Kidney (tissue), 14 donors: ENCODE results near the gene GPHA2. TPM values are rescaled to one million over a fixed set of nuclear protein-coding genes. Genes with fewer than 3 reads are reported as not detected.

ENCODE experiments used
- DNase-seq, 5 donors: peaks; one replicate each; pipeline ENCODE4 v3.0.0-alpha.2; 2013 to 2020
- FAIRE-seq: peaks from 2 replicates; lab custom pipeline; 2012; peaks lifted over from hg19 to GRCh38; lab: Jason Lieb, UNC
- H3K27ac ChIP-seq, 2 donors: one replicate each; pipeline ENCODE4 v1.7.0; 2013; ENCODE audit warnings: low read depth in 2 of 2, low read length in 2 of 2, inconsistent platforms in 1 of 2
- H3K27me3 ChIP-seq: one replicate; pipeline ENCODE4 v1.7.1; 2013; ENCODE audit warnings: low read length, inconsistent platforms; ENCODE audit not compliant: control insufficient read depth, insufficient read depth
- H3K36me3 ChIP-seq, 3 donors: one replicate each; pipeline versions ENCODE4 v1.7.0 to v1.7.1; 2013; ENCODE audit warnings: low read length in 3 of 3, control low read depth in 1 of 3, inconsistent platforms in 1 of 3; ENCODE audit not compliant: insufficient read depth in 3 of 3, control insufficient read depth in 2 of 3
- H3K4me1 ChIP-seq, 3 donors: one replicate each; pipeline versions ENCODE4 v1.7.0 to v1.7.1; 2013; ENCODE audit warnings: low read length in 3 of 3, inconsistent platforms in 1 of 3, low read depth in 1 of 3; ENCODE audit not compliant: control insufficient read depth in 2 of 3, insufficient read depth in 2 of 3
- H3K4me3 ChIP-seq, 3 donors: one replicate each; pipeline versions ENCODE4 v1.7.0 to v1.8.1; 2013; ENCODE audit warnings: low read length in 3 of 3, control low read depth in 1 of 3, inconsistent platforms in 1 of 3
- H3K9ac ChIP-seq, 3 donors: one replicate each; pipeline versions ENCODE4 v1.7.0 to v1.7.1; 2013; ENCODE audit warnings: low read length in 3 of 3, control low read depth in 1 of 3, inconsistent platforms in 1 of 3
- H3K9me3 ChIP-seq, 3 donors: one replicate each; pipeline versions ENCODE4 v1.7.0 to v1.7.1; 2013; ENCODE audit warnings: low read length in 3 of 3, control low read depth in 1 of 3, inconsistent platforms in 1 of 3; ENCODE audit not compliant: control insufficient read depth in 2 of 3, insufficient read depth in 1 of 3
- intact Hi-C: fragments of 100-400 bp; cut with DNase I; formaldehyde crosslinking; loops from one replicate; pipeline ENCODE4 v1.11.1; 2022
- polyA plus RNA-seq: library from polyadenylated mRNA; stranded (reverse); fragments of 350-450 nt; fragmentation: Illumina TruSeq; extraction: RNeasy Lipid Tissue Mini Kit (QIAGEN cat#74804); gene quantifications from one replicate; pipeline ENCODE4 v1.2.3, GENCODE V29; 2014; ENCODE audit warnings: low read depth, low replicate concordance; ENCODE audit not compliant: insufficient read depth
- total RNA-seq: library from RNA; stranded (reverse); fragmentation: NEBNext Ultra II Directional; extraction: Animal tissue kit (Norgen Biotek cat#: 25700); gene quantifications from one replicate; pipeline ENCODE4 v1.2.1, GENCODE V29; 2021
- TF ChIP-seq, protein P1 (sequence below): IDR thresholded peaks from 3 replicates; pipeline ENCODE4 v1.5.1; 2012; ENCODE audit warnings: mild to moderate bottlenecking, moderate library complexity, borderline replicate concordance; ENCODE audit not compliant: insufficient read depth; ENCODE audit errors: extremely low read depth
- donor health status: control.
- donor health status: control.
- donor health status: control.
- donor health status: control.
- donor health status: control.
- donor health status: DM: yes; HTN: yes; CAD: no.
- donor health status: Normal renal cell carcinoma (clear cell type).

The GPHA2 gene
- total and polyA plus RNA-seq, 2 donors from 2014 or later, result 0.99 TPM; not detected in 1

- H3K9me3 ChIP-seq, result no peaks in the 10 kb centered on the region
- intact Hi-C loops, result no loop called here
- FAIRE-seq (no peak), DNase-seq (no peak)
- H3K4me3 ChIP-seq, result no peak overlapping the region
- TF ChIP-seq, protein P1, sequence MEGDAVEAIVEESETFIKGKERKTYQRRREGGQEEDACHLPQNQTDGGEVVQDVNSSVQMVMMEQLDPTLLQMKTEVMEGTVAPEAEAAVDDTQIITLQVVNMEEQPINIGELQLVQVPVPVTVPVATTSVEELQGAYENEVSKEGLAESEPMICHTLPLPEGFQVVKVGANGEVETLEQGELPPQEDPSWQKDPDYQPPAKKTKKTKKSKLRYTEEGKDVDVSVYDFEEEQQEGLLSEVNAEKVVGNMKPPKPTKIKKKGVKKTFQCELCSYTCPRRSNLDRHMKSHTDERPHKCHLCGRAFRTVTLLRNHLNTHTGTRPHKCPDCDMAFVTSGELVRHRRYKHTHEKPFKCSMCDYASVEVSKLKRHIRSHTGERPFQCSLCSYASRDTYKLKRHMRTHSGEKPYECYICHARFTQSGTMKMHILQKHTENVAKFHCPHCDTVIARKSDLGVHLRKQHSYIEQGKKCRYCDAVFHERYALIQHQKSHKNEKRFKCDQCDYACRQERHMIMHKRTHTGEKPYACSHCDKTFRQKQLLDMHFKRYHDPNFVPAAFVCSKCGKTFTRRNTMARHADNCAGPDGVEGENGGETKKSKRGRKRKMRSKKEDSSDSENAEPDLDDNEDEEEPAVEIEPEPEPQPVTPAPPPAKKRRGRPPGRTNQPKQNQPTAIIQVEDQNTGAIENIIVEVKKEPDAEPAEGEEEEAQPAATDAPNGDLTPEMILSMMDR, result no peak
- no peak overlapping the region for H3K27ac ChIP-seq
- peaks cover 0 to 6% (median 4%) of the 10 kb centered on the region in 3 donors for H3K4me1 ChIP-seq
- H3K9ac ChIP-seq, result no peak overlapping the region
- H3K36me3 ChIP-seq, result no peaks in the 10 kb centered on the region
- no peaks in the 10 kb centered on the region for H3K27me3 ChIP-seq
These were observed 38.4 kb upstream of the GPHA2 start for GRCh38 chr11:64974124-64974523.

DNA sequence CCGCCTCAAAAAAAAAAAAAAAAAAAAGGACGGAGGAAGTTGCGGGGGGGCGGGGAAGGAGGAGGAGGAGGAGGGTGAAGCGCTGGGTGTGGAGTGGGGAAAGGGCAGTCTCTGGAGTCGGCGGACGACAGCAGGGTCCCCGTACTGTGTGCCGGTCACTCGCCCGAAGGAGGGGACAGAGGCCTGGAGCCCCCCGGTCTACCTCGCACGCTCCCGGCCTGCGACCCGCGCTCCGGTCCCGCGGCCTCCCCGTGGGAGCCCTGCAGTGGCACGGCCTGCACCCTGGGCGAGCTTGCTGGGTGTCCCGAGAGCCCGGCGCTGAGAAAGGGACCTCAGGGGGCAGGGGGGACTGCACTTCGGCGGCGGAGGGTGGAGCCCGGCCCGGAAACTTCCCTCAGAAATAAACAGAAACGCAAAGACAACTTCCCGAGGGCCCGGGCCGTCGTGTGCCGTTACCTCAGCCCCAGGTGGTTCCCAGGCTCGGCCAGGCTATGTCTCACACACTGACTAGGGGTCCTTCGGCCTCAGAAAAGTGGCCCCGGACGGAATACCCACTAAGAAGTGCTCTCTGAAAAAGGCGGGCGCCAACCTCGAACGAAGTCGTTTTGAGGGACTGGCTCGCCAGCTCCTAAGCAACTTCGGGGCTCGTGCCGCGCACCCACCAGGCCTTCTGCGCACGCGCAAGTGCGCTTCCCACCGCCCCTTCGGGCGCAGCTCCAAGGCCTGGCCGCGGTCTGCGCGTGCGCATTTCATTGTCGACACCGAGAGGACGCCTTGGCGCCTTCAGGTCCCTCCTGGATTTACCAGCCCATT, 35.9 kb upstream of the GPHA2 start, which contains the start of gene MAJIN:
Gene MAJIN, minus strand, starts transcription at position 688 of the 813 bp plus-strand sequence. CDS start 12,703 bp downstream, outside the sequence.
- no peaks in the 10 kb centered on the region for H3K36me3 ChIP-seq
- no peak for FAIRE-seq
- peaks cover 0 to 6% (median 4%) of the 10 kb centered on the region in 3 donors for H3K4me1 ChIP-seq
- H3K27me3 ChIP-seq, result no peaks in the 10 kb centered on the region
- H3K27ac ChIP-seq, result peak within 1 kb of the TSS; percentile 22 to 72
- peak within 1 kb of the TSS; percentile 56 to 67 (median 63) for H3K4me3 ChIP-seq
- H3K9ac ChIP-seq, result peak within 1 kb of the TSS in 2 of 3 donors; percentile 41 to 48
- intact Hi-C loops, result no loop called here
- no peaks in the 10 kb centered on the region for H3K9me3 ChIP-seq
- TF ChIP-seq, protein P1, result no peak
- DNase-seq, result peak; percentile 86 to 96 (median 95)

GRCh38 chr11:64970731-64971151, 35.0 kb upstream of the GPHA2 start:
- TF ChIP-seq, protein P1, result no peak
- Histone ChIP-seq H3K4me1 (peaks cover 0 to 6% (median 4%) of the 10 kb centered on the region in 3 donors), H3K9me3 (no peaks in the 10 kb centered on the region), H3K36me3 (no peaks in the 10 kb centered on the region), H3K4me3 (no peak overlapping the region), H3K9ac (no peak overlapping the region), H3K27me3 (no peaks in the 10 kb centered on the region), H3K27ac (no peak overlapping the region)
- DNase-seq (no peak), FAIRE-seq (no peak)
- intact Hi-C loops, result no loop called here
